GM18498 (cell line): ENCODE data around the gene HAND2.

Experiments
- ATAC-seq: cut with Tn5 transposase; IDR thresholded peaks from one replicate; pipeline ENCODE4 v1.9.1; 2021; ENCODE audit warnings: mild to moderate bottlenecking, moderate library complexity; ENCODE audit not compliant: unreplicated experiment

Gene HAND2

DNA sequence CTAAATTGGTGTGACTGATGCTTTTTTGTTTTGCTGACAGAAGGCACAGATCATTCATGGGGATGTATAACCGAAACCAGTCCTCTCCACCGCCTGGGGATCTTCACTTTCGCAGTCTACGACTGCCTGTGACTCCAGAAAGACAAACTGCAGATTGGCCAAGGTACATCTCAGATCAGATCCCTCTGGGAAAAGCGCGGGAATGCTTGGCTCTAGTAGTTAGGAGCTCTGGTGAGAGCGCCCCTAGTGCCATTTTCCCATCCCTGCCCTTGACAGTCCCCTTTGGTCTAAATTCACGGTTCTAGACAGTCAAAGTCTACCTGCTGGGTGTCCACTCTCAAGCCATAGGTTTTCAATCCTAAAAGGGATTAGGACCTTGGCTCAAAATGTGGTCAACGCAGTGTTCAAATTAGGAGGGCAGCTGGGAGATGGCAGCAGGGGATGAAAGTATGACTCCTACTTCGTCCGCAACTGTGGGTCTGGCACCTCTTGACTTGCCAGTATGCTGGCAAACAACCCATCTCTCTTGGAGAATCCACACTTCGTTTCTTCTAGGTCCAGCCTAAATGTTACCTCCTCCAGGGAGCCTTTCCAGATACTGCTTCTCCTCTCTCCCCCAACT is 6.9 kb upstream of the HAND2 start:
- no peak for ATAC-seq

DNA sequence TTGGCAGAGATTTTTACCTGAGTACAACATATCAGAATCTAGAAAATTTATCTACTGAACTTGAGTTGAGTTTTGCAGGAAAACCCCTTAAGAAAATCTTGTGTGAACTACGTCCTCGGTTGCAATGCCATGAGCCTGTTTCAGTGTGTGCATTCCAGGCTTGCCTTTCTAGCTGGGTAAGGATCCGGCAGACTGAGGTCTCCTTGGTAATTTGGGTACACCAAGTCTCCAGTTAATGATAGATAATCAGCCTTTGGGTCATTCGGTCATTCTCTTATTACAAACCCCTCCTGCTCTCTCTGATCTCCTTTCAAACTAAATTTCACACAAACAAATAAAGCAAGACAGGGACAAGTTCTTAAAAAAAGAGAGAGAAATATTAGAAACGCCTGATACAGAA is 5.9 kb upstream of the HAND2 start:
- ATAC-seq = no peak

- ATAC-seq = no peak
Measured at GRCh38 chr4:173535165-173535902, 5.3 kb upstream of the HAND2 start.

DNA sequence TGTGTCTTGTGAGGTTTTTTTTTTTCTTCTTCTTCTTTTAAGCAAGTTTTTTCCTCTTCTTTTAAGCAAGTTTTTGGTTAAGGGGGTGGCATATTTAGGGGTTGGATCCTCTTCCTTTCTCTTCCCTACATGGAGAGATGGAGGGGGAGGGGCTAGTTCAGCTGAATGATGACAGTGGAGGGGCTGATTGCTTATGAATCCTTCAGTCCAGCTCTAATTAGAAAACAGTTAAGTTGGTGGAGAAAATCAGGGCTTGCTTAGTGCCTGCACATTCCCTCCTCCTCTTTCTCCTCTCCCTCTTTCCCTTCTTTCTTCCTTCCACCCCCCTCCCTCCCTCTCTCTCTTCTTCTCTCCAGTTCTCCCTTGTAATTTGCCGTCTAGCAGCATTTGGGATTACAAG is 4.4 kb upstream of the HAND2 start:
- no peak for ATAC-seq

GRCh38 chr4:173532725-173533511 is 2.9 kb upstream of the HAND2 start:
- ATAC-seq = no peak

GRCh38 chr4:173531086-173531965 is 1.3 kb upstream of the HAND2 start:
- ATAC-seq = no peak

DNA sequence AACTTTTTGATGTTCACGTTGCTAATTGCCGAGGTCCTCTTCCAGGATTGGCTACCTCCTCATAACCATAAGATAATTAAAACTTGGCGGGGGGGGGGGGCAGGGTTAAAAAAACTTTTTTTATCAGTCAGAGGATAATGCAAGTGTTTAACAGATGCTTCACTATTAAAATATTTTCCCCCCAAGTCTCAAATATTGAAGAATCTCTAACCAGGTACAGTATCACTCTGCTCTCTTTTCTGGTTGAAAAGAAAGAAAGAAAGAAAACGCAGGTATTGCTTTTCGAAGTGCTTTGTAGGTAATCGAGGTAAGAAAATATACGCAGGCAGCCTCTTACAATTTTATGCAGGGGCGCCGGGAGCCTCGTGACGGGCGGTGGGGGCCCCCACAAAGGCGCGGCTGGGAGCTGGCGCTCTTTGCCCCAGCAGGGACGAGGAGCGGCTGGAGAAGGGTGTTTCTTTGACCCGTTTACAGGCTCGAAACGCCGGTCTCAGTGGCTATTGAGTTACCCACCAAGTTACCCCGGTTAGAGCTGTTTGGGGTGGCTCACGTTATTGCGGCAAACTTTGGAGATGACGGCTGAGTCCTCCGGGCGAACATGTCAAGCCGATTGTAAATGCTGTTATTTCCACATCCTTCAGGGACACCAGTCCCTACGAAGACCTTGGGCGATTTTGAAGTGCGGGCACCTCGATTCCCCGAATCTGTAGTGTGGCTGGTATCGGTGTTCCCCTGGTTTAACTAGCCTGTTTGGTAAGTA is 477 bp upstream of the HAND2 start:
- no peak for ATAC-seq

DNA sequence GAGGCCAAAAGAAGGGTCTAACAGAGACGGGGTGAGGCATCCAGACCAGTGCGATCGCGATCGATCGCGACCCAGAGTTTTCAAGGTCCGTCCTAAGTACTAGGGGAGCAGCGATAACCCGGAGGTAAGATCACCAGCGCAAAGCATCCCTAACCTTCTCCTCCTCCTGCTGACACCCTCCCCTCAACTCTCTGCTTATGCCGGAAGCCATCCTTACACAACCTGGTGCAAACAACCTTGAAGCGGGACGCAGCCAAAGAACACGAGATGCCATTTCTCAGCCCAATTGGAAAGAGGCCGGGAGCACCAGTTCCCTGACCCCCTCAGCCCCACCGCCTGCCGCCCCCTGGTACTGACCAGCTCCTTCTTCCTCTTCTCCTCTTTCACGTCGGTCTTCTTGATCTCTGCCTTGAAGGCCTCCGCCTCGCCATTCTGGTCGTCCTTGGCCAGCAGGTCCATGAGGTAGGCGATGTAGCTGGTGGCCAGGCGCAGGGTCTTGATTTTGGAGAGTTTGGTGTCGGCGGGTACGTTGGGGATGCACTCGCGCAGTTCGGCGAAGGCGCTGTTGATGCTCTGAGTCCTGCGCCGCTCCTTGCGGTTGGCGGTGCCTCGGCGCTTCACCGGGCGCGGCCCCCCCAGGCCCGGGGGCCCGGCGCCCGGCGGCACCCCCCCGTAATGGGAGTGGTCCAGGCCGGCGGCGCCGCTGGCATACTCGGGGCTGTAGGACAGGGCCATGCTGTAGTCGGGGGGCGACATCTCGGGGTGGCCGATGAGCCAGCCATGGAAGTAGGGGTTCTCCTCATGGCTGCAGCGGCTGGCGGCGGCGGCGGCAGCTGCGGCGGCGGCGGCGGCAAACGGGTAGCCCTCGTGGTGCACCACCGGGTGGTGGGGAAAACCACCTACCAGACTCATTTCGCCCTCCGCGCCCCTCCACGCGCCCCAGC is 1.4 kb downstream of the HAND2 start:
- no peak for ATAC-seq

DNA sequence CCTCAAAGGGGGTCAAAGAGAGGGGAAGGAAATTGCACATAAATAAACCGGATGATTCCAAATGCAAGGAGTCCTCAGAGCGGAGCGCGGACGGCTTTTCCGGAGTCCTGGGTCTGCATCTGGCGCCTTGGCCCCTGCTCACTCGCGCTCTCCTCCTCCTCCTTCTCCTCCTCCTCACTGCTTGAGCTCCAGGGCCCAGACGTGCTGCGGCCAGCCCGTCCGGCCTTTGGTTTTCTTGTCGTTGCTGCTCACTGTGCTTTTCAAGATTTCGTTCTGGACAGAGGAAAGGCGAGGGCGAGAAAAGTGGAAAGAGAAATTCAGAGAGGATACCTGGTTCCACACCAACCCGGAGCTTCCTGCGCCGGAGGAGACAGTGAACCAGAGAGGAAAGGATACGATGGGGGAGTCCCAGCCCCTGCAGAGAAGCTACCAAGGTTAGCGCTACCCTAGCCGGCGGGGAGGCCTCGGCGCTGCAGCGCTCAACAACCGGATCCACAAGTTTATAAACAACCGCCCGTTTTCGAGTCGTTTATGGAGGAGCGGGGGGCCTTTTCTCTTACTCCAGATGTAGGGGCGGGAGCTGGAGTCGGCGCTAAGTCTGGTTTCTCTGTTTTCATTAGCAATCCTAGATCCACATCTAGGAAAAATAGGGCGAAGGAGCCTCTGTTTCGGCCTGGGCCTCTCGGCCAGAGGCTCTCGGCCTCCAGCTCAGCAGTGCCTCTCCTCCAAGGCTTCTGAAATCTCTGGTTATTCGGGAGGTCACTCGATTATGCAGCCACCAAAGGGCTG is 2.7 kb downstream of the HAND2 start:
- ATAC-seq = no peak

DNA sequence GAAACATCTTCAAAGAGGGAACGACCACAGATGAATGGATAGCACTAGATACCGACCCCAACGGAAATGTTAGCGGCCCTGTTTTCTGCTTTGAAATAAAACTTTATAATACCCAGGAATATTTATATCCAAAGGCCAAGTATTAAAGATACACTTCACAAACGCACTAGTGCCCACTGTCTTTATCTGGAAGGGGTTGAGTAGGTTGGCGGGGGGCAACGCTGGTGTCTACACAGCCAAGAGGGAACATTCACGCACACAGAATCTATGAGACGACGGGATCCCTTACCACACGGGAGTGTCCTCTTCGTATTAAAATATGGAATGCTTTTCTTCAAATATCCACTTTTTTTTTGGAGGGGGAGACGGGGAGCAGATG is 3.3 kb downstream of the HAND2 start:
- ATAC-seq = no peak

DNA sequence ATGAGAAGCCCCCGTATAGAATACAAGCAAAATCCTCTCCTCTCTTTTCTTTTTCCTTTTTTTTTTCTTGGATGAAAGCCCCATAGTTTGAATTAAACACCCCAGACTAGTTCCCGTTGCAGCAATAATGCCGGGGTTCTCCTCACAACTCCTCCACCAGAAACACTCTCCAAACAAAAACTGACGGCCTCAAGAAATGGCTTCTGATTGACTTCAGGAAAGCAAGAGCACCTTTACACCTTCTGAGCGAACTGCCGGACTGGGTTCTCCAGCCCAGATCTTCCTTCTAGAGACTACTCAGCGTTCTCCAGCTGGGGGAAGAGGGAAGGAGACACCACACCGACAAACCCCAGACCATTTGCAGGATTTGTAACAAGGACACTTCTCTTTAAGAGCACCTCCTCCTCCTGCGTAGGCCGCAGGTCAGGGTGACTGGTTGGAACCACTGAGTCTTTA is 4.0 kb downstream of the HAND2 start:
- ATAC-seq = no peak

DNA sequence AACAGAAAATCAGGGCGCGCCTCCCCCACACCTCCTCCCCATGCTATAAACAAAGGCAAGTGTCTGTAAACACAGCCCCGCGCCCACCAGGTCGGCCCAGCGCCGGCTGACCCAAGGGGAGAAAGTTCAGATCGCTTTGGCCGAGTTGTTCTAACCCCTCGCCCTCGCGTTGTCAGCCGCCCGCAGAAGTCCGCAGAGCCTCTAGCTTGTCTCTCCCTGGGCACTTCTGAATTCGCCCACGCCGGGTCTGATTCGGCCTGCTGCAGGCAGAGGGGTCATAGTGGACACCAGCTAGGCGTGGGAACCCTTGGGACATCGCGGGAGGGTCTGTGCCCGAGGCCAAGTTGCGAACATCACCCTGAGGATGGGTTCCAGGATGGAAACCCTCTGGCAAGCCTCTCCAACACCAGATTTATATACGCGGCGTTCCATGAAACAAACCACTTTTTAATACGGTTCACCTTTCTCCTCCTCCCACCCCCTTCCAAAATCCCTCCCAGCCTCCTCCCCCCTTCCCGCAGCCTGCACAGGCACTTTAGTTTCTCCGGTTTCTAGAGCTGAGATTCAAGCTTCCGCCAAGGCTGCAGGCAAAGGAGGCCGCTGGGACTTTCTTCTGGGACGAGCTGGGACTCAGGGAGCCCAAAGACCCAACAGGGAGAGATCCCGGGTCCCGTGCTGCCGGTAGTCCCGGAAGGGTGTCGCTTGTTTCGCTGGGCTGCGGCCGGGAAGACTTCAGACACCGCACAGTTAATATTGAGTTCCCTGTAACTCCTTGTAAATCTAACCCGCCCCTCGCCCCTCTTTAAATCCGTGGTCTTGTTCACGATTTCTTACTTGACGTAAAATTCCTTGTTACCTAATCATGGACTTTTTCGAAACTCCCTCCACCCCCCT is 4.7 kb downstream of the HAND2 start:
- no peak for ATAC-seq

- no peak for ATAC-seq
Measured at GRCh38 chr4:173524218-173525117, 5.6 kb downstream of the HAND2 start.

- no peak for ATAC-seq
Measured at GRCh38 chr4:173522951-173523395, 7.1 kb downstream of the HAND2 start.

DNA sequence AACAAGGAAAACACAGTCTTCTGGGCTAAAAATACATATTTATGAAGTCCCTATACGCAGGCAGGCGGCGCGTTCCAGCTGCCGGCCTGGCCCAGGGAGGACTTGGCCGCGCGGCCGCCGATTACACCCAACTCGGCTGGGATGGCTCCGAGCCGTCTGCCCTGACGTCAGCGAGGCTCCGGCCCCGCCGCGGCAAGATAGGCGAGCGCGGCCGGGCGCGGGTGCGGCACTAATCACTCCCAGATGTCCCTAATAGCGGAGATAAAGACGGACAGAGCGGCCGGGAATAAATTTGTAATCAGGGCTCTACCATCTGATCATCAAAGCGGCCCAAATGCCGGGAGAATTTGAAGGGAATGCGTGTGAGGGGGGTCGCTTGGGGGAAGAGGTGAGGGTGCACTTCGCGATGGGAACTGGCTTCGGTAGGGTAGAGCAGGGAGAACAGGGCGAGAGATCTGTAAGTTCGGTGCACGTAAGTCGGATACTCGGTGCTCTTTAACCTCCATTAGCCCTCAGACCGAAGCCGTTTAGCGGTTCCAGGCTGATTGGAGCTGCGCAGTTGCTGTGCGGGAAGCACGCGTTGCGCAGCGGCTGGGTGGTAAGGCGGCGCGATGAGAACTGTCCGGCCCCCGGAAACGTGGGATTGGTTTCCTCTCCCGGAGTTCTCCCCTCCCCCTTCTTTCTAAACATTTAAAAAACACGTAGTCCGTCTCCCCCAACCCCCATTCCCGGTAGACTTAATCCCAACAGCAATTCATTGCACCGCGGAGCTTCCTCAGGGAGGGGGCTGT is 7.7 kb downstream of the HAND2 start:
- peak; percentile 42 for ATAC-seq
